Aorta (tissue), 5 donors: Measurements from ENCODE around the gene LRMDA. TPM values are rescaled to one million over a fixed set of nuclear protein-coding genes. Genes with fewer than 3 reads are reported as not detected.

Experiments used
- ATAC-seq: fragments of 200-7000 bp; cut with Tn5 transposase; one replicate; pipeline ENCODE4 v1.9.1; 2022; ENCODE audit warnings: moderate library complexity; ENCODE audit not compliant: low FRiP score
- DNase-seq, 2 donors: peaks; one replicate each; pipeline ENCODE4 v3.0.0-alpha.2; 2020
- H3K27ac ChIP-seq, 2 donors: one replicate each; pipeline ENCODE4 v1.5.1; 2013; ENCODE audit warnings: low read length in 2 of 2, mild to moderate bottlenecking in 2 of 2, moderate library complexity in 2 of 2, control low read depth in 1 of 2, inconsistent platforms in 1 of 2, low read depth in 1 of 2
- H3K27me3 ChIP-seq, 2 donors: one replicate each; pipeline ENCODE4 v1.6.1; 2013; ENCODE audit warnings: control low read depth in 1 of 2, low read length in 1 of 2, mild to moderate bottlenecking in 1 of 2, moderate library complexity in 1 of 2; ENCODE audit not compliant: insufficient read depth in 2 of 2, control insufficient read depth in 1 of 2
- H3K36me3 ChIP-seq, 2 donors: one replicate each; pipeline ENCODE4 v1.6.1; 2013; ENCODE audit warnings: control low read depth in 1 of 2, low read length in 1 of 2, mild to moderate bottlenecking in 1 of 2; ENCODE audit not compliant: insufficient read depth in 2 of 2, control insufficient read depth in 1 of 2
- H3K4me1 ChIP-seq, 2 donors: one replicate each; pipeline ENCODE4 v1.6.1; 2013; ENCODE audit warnings: low read length in 2 of 2, control low read depth in 1 of 2, mild to moderate bottlenecking in 1 of 2, moderate library complexity in 1 of 2; ENCODE audit not compliant: insufficient read depth in 2 of 2, control insufficient read depth in 1 of 2
- H3K4me3 ChIP-seq, 2 donors: one replicate each; pipeline ENCODE4 v1.5.1; 2013; ENCODE audit warnings: low read length in 2 of 2, control low read depth in 1 of 2, mild to moderate bottlenecking in 1 of 2
- H3K9me3 ChIP-seq: one replicate; pipeline ENCODE4 v1.6.1; 2013; ENCODE audit warnings: mild to moderate bottlenecking, low read length; ENCODE audit not compliant: control insufficient read depth
- WGBS, 2 donors: extraction: QIAGEN DNeasy Blood & Tissue Kit; methylation state at CpG; one replicate each; pipeline ENCODE4 v1.1.7; 2013; 5-methylcytosine and 5-hydroxymethylcytosine counted together
- intact Hi-C, 2 donors: fragments of 100-400 bp; cut with DNase I; formaldehyde crosslinking; loops; one replicate each; pipeline versions ENCODE4 v1.14.2 to v1.15.0; 2022
- polyA plus RNA-seq, 2 donors: library from polyadenylated mRNA; stranded (reverse); fragments of 200-250 nt; gene quantifications; one replicate each; pipeline ENCODE4 v1.2.3, GENCODE V29; 2013
- total RNA-seq, 2 donors: library from RNA; stranded (reverse); fragmentation: NEBNext Ultra II Directional; extraction: Animal tissue kit (Norgen Biotek cat#: 25700); gene quantifications; one replicate each; pipeline ENCODE4 v1.2.1, GENCODE V29; 2021
- donor health status: healthy with polysubstance abuse.
- donor health status: Bipolar disorder and iron deficiency.
- donor health status: DM: no; HTN: no; CAD: no.
- donor health status: DM: no; HTN: no; CAD: no.
- donor health status: DM: yes; HTN: yes; CAD: no.

The LRMDA gene
- total and polyA plus RNA-seq, 4 donors, result 7.4 to 25.7 (median 14.7) TPM

- Histone ChIP-seq H3K27me3 (no peaks in the 10 kb centered on the region), H3K27ac (no peak overlapping the region), H3K9me3 (no peaks in the 10 kb centered on the region), H3K4me3 (no peak overlapping the region), H3K36me3 (no peaks in the 10 kb centered on the region), H3K4me1 (no peaks in the 10 kb centered on the region)
- intact Hi-C loops, result no loop called here
- ATAC-seq (no peak), DNase-seq (no peak)
- WGBS, 2 donors, result 69 to 70% methylated on average over 9 of the region's 9 CpGs
Observed at GRCh38 chr10:75428434-75429158, 2.8 kb upstream of the LRMDA start.

GRCh38 chr10:75429159-75429827 lies 2.1 kb upstream of the LRMDA start:
- no peaks in the 10 kb centered on the region for H3K4me1 ChIP-seq
- H3K4me3 ChIP-seq, result no peak overlapping the region
- no peaks in the 10 kb centered on the region for H3K27me3 ChIP-seq
- no peak for DNase-seq
- no peak overlapping the region for H3K27ac ChIP-seq
- no peaks in the 10 kb centered on the region for H3K9me3 ChIP-seq
- no peak for ATAC-seq
- intact Hi-C loops, result no loop called here
- H3K36me3 ChIP-seq, result no peaks in the 10 kb centered on the region
- WGBS, 2 donors, result 91 to 95% methylated on average over 5 of the region's 5 CpGs

GRCh38 chr10:75430000-75430763 lies 1.2 kb upstream of the LRMDA start:
- Histone ChIP-seq H3K27me3 (no peaks in the 10 kb centered on the region), H3K27ac (no peak overlapping the region), H3K36me3 (no peaks in the 10 kb centered on the region), H3K4me1 (no peaks in the 10 kb centered on the region), H3K4me3 (no peak overlapping the region), H3K9me3 (no peaks in the 10 kb centered on the region)
- DNase-seq, result peak in 1 of 2 donors; percentile 83
- intact Hi-C loops, result no loop called here
- 67 to 70% methylated on average over 9 of the region's 9 CpGs for WGBS, 2 donors
- peak; percentile 64 for ATAC-seq

- H3K27me3 ChIP-seq, result no peaks in the 10 kb centered on the region
- WGBS, 2 donors, result 63 to 67% methylated on average over 5 of the region's 5 CpGs
- no peaks in the 10 kb centered on the region for H3K36me3 ChIP-seq
- ATAC-seq, result no peak
- H3K27ac ChIP-seq, result no peak overlapping the region
- intact Hi-C loops, result no loop called here
- no peaks in the 10 kb centered on the region for H3K4me1 ChIP-seq
- H3K4me3 ChIP-seq, result no peak overlapping the region
- no peak for DNase-seq
- no peaks in the 10 kb centered on the region for H3K9me3 ChIP-seq
Observed at GRCh38 chr10:75432176-75432575, 752 bp downstream of the LRMDA start.

- no peak for DNase-seq
- H3K36me3 ChIP-seq, result no peaks in the 10 kb centered on the region
- intact Hi-C loops, result no loop called here
- H3K9me3 ChIP-seq, result no peaks in the 10 kb centered on the region
- no peaks in the 10 kb centered on the region for H3K4me1 ChIP-seq
- H3K27ac ChIP-seq, result no peak overlapping the region
- no peak for ATAC-seq
- WGBS, 2 donors, result 93 to 97% methylated on average over 5 of the region's 5 CpGs
- H3K27me3 ChIP-seq, result no peaks in the 10 kb centered on the region
- H3K4me3 ChIP-seq, result no peak overlapping the region
Observed at GRCh38 chr10:75432763-75433162, 1.3 kb downstream of the LRMDA start.

GRCh38 chr10:75433216-75433615 lies 1.8 kb downstream of the LRMDA start:
- intact Hi-C loops, result no loop called here
- no peak overlapping the region for H3K4me3 ChIP-seq

GRCh38 chr10:75434291-75434690 lies 2.9 kb downstream of the LRMDA start:
- Histone ChIP-seq H3K4me1 (no peaks in the 10 kb centered on the region), H3K27me3 (no peaks in the 10 kb centered on the region), H3K27ac (no peak overlapping the region), H3K4me3 (no peak overlapping the region), H3K9me3 (no peaks in the 10 kb centered on the region), H3K36me3 (peaks cover 2 to 3% of the 10 kb centered on the region in 2 donors)
- 94 to 97% methylated on average over 8 of the region's 8 CpGs for WGBS, 2 donors
- DNase-seq (no peak), ATAC-seq (no peak)
- intact Hi-C loops, result no loop called here

More at GRCh38 chr10:75433216-75433615, 1.8 kb downstream of the LRMDA start:
- no peak for ATAC-seq
- Histone ChIP-seq H3K27ac (no peak overlapping the region), H3K27me3 (no peaks in the 10 kb centered on the region), H3K36me3 (no peaks in the 10 kb centered on the region), H3K4me1 (no peaks in the 10 kb centered on the region), H3K9me3 (no peaks in the 10 kb centered on the region)
- WGBS, 2 donors, result 82 to 84% methylated on average over 8 of the region's 8 CpGs
- DNase-seq, result no peak

- WGBS, 2 donors, result 69 to 79% methylated on average over 2 of the region's 2 CpGs
- no peak for DNase-seq
- H3K27me3 ChIP-seq, result no peaks in the 10 kb centered on the region
- H3K4me1 ChIP-seq, result no peaks in the 10 kb centered on the region
- intact Hi-C loops, result no loop called here
- H3K9me3 ChIP-seq, result no peaks in the 10 kb centered on the region
- H3K36me3 ChIP-seq, result peaks cover 2 to 3% of the 10 kb centered on the region in 2 donors
- no peak overlapping the region for H3K27ac ChIP-seq
- no peak overlapping the region for H3K4me3 ChIP-seq
- no peak for ATAC-seq
Observed at GRCh38 chr10:75435291-75435690, 3.9 kb downstream of the LRMDA start.
